Measurements from ENCODE around the gene ABI3BP.

DNA sequence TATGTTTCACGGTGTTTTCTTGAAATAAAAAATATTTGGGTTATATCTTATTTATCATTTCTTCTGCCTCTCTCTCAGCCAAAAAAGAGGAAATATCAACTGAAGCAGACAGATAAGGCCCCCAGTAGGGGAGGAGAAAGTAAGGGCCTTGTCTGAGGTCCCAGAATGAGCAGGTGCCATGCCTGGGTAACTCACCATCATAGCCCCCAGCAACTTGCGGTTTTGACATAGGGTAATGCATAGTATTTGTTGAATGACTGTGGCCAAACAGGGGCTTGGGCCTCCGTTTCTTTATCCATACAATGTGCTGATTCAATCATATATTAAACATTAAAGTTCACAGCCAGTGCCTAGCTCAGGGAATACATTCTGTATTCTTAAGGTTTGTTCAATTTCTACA is 119.6 kb downstream of the ABI3BP start:
- TF ChIP-seq, protein P1, sequence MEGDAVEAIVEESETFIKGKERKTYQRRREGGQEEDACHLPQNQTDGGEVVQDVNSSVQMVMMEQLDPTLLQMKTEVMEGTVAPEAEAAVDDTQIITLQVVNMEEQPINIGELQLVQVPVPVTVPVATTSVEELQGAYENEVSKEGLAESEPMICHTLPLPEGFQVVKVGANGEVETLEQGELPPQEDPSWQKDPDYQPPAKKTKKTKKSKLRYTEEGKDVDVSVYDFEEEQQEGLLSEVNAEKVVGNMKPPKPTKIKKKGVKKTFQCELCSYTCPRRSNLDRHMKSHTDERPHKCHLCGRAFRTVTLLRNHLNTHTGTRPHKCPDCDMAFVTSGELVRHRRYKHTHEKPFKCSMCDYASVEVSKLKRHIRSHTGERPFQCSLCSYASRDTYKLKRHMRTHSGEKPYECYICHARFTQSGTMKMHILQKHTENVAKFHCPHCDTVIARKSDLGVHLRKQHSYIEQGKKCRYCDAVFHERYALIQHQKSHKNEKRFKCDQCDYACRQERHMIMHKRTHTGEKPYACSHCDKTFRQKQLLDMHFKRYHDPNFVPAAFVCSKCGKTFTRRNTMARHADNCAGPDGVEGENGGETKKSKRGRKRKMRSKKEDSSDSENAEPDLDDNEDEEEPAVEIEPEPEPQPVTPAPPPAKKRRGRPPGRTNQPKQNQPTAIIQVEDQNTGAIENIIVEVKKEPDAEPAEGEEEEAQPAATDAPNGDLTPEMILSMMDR (conservative IDR thresholded peaks at IDR 0.05): no peak
- no peak for TF ChIP-seq ZFX (IDR thresholded peaks at IDR 0.05)
